GM23338 (cell line): ENCODE results near the gene ADAMTS15. TPM values are rescaled to one million over a fixed set of nuclear protein-coding genes. Genes with fewer than 3 reads are reported as not detected.

Experiments used
- ATAC-seq: fragments of 200-7000 bp; cut with Tn5 transposase; 3 replicates; pipeline ENCODE4 v1.9.1; 2020
- DNase-seq: peaks from one replicate; pipeline ENCODE4 v3.0.0-alpha.2; 2015; ENCODE audit warnings: low spot score
- H2AFZ ChIP-seq: fragments of 200-600 bp; sonication (generic); 2 replicates; pipeline ENCODE4 v1.8.0; 2016; ENCODE audit warnings: antibody characterized with exemption, mild to moderate bottlenecking, moderate library complexity
- H3F3A ChIP-seq: fragments of 200-600 bp; sonication (generic); replicated peaks from 2 replicates; pipeline ENCODE4 v1.8.0; 2017; ENCODE audit warnings: antibody characterized with exemption, mixed run types, low read depth
- H3K27ac ChIP-seq: fragments of 200-600 bp; sonication (generic); 2 replicates; pipeline ENCODE4 v1.6.1; 2016; ENCODE audit warnings: low read depth
- H3K27me3 ChIP-seq: fragments of 200-600 bp; sonication (generic); 2 replicates; pipeline ENCODE4 v1.8.0; 2016; ENCODE audit warnings: mild to moderate bottlenecking, mixed run types, moderate library complexity; ENCODE audit not compliant: insufficient read depth
- H3K36me3 ChIP-seq: fragments of 200-600 bp; sonication (generic); 2 replicates; pipeline ENCODE4 v1.8.0; 2016; ENCODE audit warnings: mild to moderate bottlenecking; ENCODE audit not compliant: insufficient read depth
- H3K4me1 ChIP-seq: fragments of 200-600 bp; sonication (generic); 2 replicates; pipeline ENCODE4 v1.8.0; 2016; ENCODE audit warnings: mild to moderate bottlenecking, moderate library complexity; ENCODE audit not compliant: insufficient read depth
- H3K4me2 ChIP-seq: fragments of 200-600 bp; sonication (generic); 2 replicates; pipeline ENCODE4 v1.7.1; 2017; ENCODE audit warnings: mixed run types
- H3K4me3 ChIP-seq: fragments of 200-600 bp; sonication (generic); 2 replicates; pipeline ENCODE4 v1.6.1; 2016; ENCODE audit warnings: mixed run types
- H3K79me2 ChIP-seq: fragments of 200-600 bp; sonication (generic); replicated peaks from 2 replicates; pipeline ENCODE4 v1.8.0; 2017; ENCODE audit warnings: mild to moderate bottlenecking; ENCODE audit not compliant: insufficient read depth
- H3K9me2 ChIP-seq: fragments of 200-600 bp; sonication (generic); 2 replicates; pipeline ENCODE4 v1.8.0; 2017; ENCODE audit not compliant: insufficient read depth
- H4K20me1 ChIP-seq: fragments of 200-600 bp; sonication (generic); replicated peaks from 2 replicates; pipeline ENCODE4 v1.8.0; 2017; ENCODE audit warnings: mild to moderate bottlenecking; ENCODE audit not compliant: insufficient read depth
- H3K27ac Mint-ChIP-seq: 2 replicates; pipeline ENCODE4 v1.8.0; 2020; ENCODE audit warnings: inconsistent platforms, mild to moderate bottlenecking, moderate library complexity, mixed read lengths
- H3K27me3 Mint-ChIP-seq: 3 replicates; pipeline ENCODE4 v1.8.0; 2022; ENCODE audit warnings: low read depth, mild to moderate bottlenecking, moderate library complexity, mixed read lengths, inconsistent platforms; ENCODE audit not compliant: insufficient read depth, poor library complexity
- H3K36me3 Mint-ChIP-seq: 3 replicates; pipeline ENCODE4 v1.8.0; 2021; ENCODE audit warnings: low read depth, mild to moderate bottlenecking, inconsistent platforms, moderate library complexity, mixed read lengths
- H3K4me1 Mint-ChIP-seq: 3 replicates; pipeline ENCODE4 v1.8.0; 2020; ENCODE audit warnings: mild to moderate bottlenecking, inconsistent platforms, mixed read lengths
- H3K4me3 Mint-ChIP-seq: 3 replicates; pipeline ENCODE4 v1.8.0; 2021; ENCODE audit warnings: moderate library complexity, mild to moderate bottlenecking, inconsistent platforms, mixed read lengths
- H3K9me3 Mint-ChIP-seq: 3 replicates; pipeline ENCODE4 v1.8.0; 2020; ENCODE audit warnings: moderate library complexity, mild to moderate bottlenecking, inconsistent platforms, mixed read lengths
- CTCF ChIP-seq, 2 experiments: fragments of 200-600 bp in 1 of 2; sonication (generic) in 1 of 2; conservative IDR thresholded peaks; 2 replicates each; pipeline versions ENCODE4 v1.5.1 to v1.6.1; 2016 to 2017; ENCODE audit warnings: antibody characterized with exemption in 2 of 2, low read depth in 2 of 2, mild to moderate bottlenecking in 2 of 2, moderate library complexity in 1 of 2
- EZH2 ChIP-seq: fragments of 200-600 bp; sonication (generic); IDR thresholded peaks from one replicate; pipeline ENCODE4 v1.8.0; 2017; ENCODE audit warnings: antibody characterized with exemption, mild to moderate bottlenecking, low read depth; ENCODE audit not compliant: unreplicated experiment
- EZH2phosphoT487 ChIP-seq: fragments of 200-600 bp; sonication (generic); IDR thresholded peaks from one replicate; pipeline ENCODE4 v1.8.1; 2018; ENCODE audit warnings: antibody characterized with exemption; ENCODE audit not compliant: unreplicated experiment
- JUNB ChIP-seq: IDR thresholded peaks from one replicate; pipeline ENCODE4 v1.6.1; 2016; ENCODE audit warnings: antibody characterized with exemption; ENCODE audit not compliant: unreplicated experiment
- STAT1 ChIP-seq: IDR thresholded peaks from one replicate; pipeline ENCODE4 v1.6.1; 2016; ENCODE audit warnings: antibody characterized with exemption; ENCODE audit not compliant: unreplicated experiment
- ZNF114 ChIP-seq: fragments of 250-450 bp; sonication (Bioruptor Pico); IDR thresholded peaks from 2 replicates; pipeline ENCODE4 v1.5.0; 2020; ENCODE audit warnings: mild to moderate bottlenecking, moderate library complexity
- ZNF331 ChIP-seq: fragments of 250-450 bp; sonication (Bioruptor Pico); IDR thresholded peaks from 2 replicates; pipeline ENCODE4 v1.5.0; 2020; ENCODE audit warnings: low read depth, mild to moderate bottlenecking, moderate library complexity
- ZNF462 ChIP-seq: fragments of 250-450 bp; sonication (Bioruptor Pico); IDR thresholded peaks from 2 replicates; pipeline ENCODE4 v1.5.0; 2020; ENCODE audit warnings: mild to moderate bottlenecking, moderate library complexity
- polyA plus RNA-seq: library from polyadenylated mRNA; unstranded; fragments of >200 nt; fragmentation: Nextera tagmentation; extraction: Ambion mirVana; gene quantifications from 2 replicates; pipeline ENCODE4 v1.2.1, GENCODE V29; 2016
- total RNA-seq: library from RNA; depleted of rRNA; stranded (reverse); fragments of >200 nt; shearing (Covaris generic); gene quantifications from 2 replicates; pipeline ENCODE4 v1.2.3, GENCODE V29; 2014

The ADAMTS15 gene
- total and polyA plus RNA-seq, 2 experiments from 2014 or later: 0.42 to 5.6 TPM

GRCh38 chr11:130399196-130399595 lies 49.2 kb upstream of the ADAMTS15 start (continued):
- TF ChIP-seq EZH2phosphoT487: no peak

GRCh38 chr11:130400781-130401483 lies 47.5 kb upstream of the ADAMTS15 start:
- H3K27ac Mint-ChIP-seq: no peak overlapping the region
- Histone ChIP-seq H3K4me2 (no peak overlapping the region), H3K4me3 (no peak overlapping the region), H3K4me1 (peaks cover 28% of the 10 kb centered on the region), H3K36me3 (no peaks in the 10 kb centered on the region), H3K27me3 (no peaks in the 10 kb centered on the region), H3K79me2 (no peaks in the 10 kb centered on the region), H3K27ac (0 out of 2 replicates have a peak overlapping the region, but pooled peaks have one; percentile 55), H4K20me1 (no peaks in the 10 kb centered on the region), H3K9me2 (no peaks in the 10 kb centered on the region), H2AFZ (peak overlapping the region; percentile 18; the same call in 1 of the 2 replicates), H3F3A (peaks cover 5% of the 10 kb centered on the region; the same call in 1 of the 2 replicates)
- TF ChIP-seq STAT1: no peak
- no peak for TF ChIP-seq CTCF (conservative IDR thresholded peaks at IDR 0.05; ENCODE audit: low read depth in 2 of 2)
- TF ChIP-seq EZH2phosphoT487: no peak
- TF ChIP-seq JUNB: no peak
- no peak for TF ChIP-seq EZH2
- no peak for TF ChIP-seq ZNF462
- no peak for TF ChIP-seq ZNF331 (CRISPR knock-in tag)
- no peak for TF ChIP-seq ZNF114
- H3K27me3 Mint-ChIP-seq: peaks cover 17% of the 10 kb centered on the region
- H3K4me1 Mint-ChIP-seq: peaks cover 70% of the 10 kb centered on the region
- no peak for DNase-seq
- no peak overlapping the region; the same call in 2 of the 3 replicates for H3K4me3 Mint-ChIP-seq
- no peak for ATAC-seq
- no peaks in the 10 kb centered on the region for H3K9me3 Mint-ChIP-seq
- H3K36me3 Mint-ChIP-seq: peaks cover 14% of the 10 kb centered on the region
